Measurements from ENCODE around the gene LAMB2. TPM values are rescaled to one million over a fixed set of nuclear protein-coding genes. Genes with fewer than 3 reads are reported as not detected.

LAMB2 gene
- total and polyA plus RNA-seq, 2 of the 8 experiments (the other 6 are each of a cell fraction or from before 2014, with no cell fraction given): 112 to 153 TPM

DNA sequence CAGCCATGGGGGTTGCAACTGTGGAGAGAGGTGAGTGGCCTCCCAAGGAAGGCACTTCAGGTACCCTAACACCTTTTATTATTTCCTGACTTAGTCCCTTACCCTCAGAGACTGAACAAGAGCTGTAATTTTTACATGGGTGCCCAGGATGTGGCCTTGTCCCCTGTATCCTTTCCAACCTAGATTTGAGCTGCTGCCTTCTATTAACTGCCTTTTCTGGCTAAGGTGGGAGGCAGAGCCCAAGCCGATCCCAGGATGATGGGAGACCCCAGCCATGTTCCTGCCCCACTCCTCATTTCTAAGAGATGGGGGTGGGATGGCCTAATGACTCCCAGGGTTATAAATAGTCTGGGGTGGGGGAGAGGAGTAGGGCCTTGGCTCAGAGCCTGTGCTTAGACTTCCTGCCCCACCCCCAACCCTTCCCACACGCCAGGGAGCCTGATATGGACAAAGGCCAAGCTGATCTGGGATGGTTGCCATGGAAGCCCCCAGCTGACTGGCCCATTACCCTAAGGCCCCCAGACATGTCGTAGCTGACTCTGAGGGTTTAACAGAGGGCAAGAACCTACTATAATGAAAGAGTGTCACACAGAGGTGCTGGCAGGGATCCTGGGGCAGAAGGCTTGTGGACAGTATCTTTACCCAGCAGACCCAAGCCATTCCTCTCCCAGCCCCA is 40.4 kb upstream of the LAMB2 start:
- H3K27me3 ChIP-seq (replicated peaks in 1 of 4; ENCODE audit: control insufficient read depth in 3 of 4, extremely low read depth in 1 of 4, insufficient read depth in 3 of 4, low read length in 3 of 4): no peaks in the 10 kb centered on the region; a peak in 1 of 7 replicates
- peaks cover 0 to 22% (median 13%) of the 10 kb centered on the region in 4 experiments; a peak in 6 of 7 replicates for H3K4me1 ChIP-seq (replicated peaks in 1 of 4; ENCODE audit: control insufficient read depth in 3 of 4, insufficient read depth in 4 of 4, low read length in 3 of 4)
- H3K4ac ChIP-seq (replicated peaks; ENCODE audit: insufficient read length, low read depth, low read length): no peak overlapping the region
- no peak overlapping the region for H2BK15ac ChIP-seq (ENCODE audit: low read length)
- FAIRE-seq (no peak), DNase-seq (ENCODE audit: low read depth in 1 of 2, low spot score in 2 of 2) (peak in 1 of 2 experiments; percentile 56)
- peak overlapping the region; percentile 47 for H4K91ac ChIP-seq (replicated peaks; ENCODE audit: insufficient read length, low read length)
- H3K4me2 ChIP-seq (ENCODE audit: insufficient read depth in 1 of 2, low read depth in 2 of 2, low read length in 2 of 2): peak overlapping the region; percentile 64 to 92
- H3K9ac ChIP-seq (replicated peaks in 1 of 4; ENCODE audit: extremely low read depth in 1 of 4, low read depth in 3 of 4, low read length in 3 of 4): peak overlapping the region in 2 of 4 experiments; percentile 10 to 38; a peak in 3 of 7 replicates
- H4K5ac ChIP-seq (ENCODE audit: insufficient read length, low read depth, low read length): no peak overlapping the region
- H3K79me2 ChIP-seq (ENCODE audit: control insufficient read depth in 1 of 2, insufficient read depth in 2 of 2, low read length in 2 of 2): no peaks in the 10 kb centered on the region
- no peaks in the 10 kb centered on the region for H3K9me3 ChIP-seq (ENCODE audit: insufficient read depth in 2 of 2, low read depth in 1 of 2, low read length in 1 of 2)
- H3K18ac ChIP-seq (ENCODE audit: extremely low read depth, low read length): no peak overlapping the region
- POLR2A ChIA-PET (ENCODE audit: partially characterized antibody): interaction anchor here (0.6 to 1.2 kb wide), 7 partner anchors 9 to 142 kb away, joined by 3 read pairs; partner anchors contain the start of gene QRICH1
- H3K27ac ChIP-seq (ENCODE audit: low read depth, low read length): peak overlapping the region; percentile 21; the same call in 1 of the 2 replicates
- H4K8ac ChIP-seq (ENCODE audit: extremely low read depth, insufficient read depth, low read length): no peak overlapping the region; the same call in 1 of the 2 replicates
- H3K23ac ChIP-seq (ENCODE audit: insufficient read length): no peak overlapping the region
- H3K79me1 ChIP-seq (ENCODE audit: low read depth, low read length): no peaks in the 10 kb centered on the region
- H3K56ac ChIP-seq (replicated peaks; ENCODE audit: insufficient read length, low read depth, low read length): no peak overlapping the region
- peaks cover 7% of the 10 kb centered on the region for H3K23me2 ChIP-seq (ENCODE audit: low read depth, low read length)
- H3K4me3 ChIP-seq (ENCODE audit: extremely low read depth in 1 of 4, insufficient read depth in 2 of 4, low read depth in 3 of 4, low read length in 4 of 4): peak overlapping the region in 2 of 4 experiments; percentile 5 to 28; a peak in 3 of 8 replicates
- no peak overlapping the region for H2BK120ac ChIP-seq (replicated peaks; ENCODE audit: low read depth, low read length)
- H3K14ac ChIP-seq (ENCODE audit: insufficient read length): no peak overlapping the region
- 0 out of 4 replicates have a peak, but pooled peaks of 1 of the 2 experiments have one; percentile 43 for TF ChIP-seq SIN3A (conservative IDR thresholded peaks at IDR 0.05 in 1 of 2, IDR thresholded peaks at IDR 0.05 in 1 of 2; ENCODE audit: low read depth in 1 of 2, low read length in 2 of 2)
- TF ChIP-seq ASH2L (IDR thresholded peaks at IDR 0.05; ENCODE audit: low read length): peak; percentile 24
- TF ChIP-seq CTBP2 (IDR thresholded peaks at IDR 0.05; ENCODE audit: borderline replicate concordance, insufficient read depth, insufficient read length, low read length): no peak
- TF ChIP-seq SAP30 (IDR thresholded peaks at IDR 0.05; ENCODE audit: insufficient read depth, insufficient replicate concordance, low read length): no peak
- H4K20me1 ChIP-seq (replicated peaks in 1 of 2; ENCODE audit: control insufficient read depth in 1 of 2, insufficient read depth in 2 of 2, low read length in 2 of 2): no peaks in the 10 kb centered on the region
- WGBS, 2 experiments (ENCODE audit: extremely low coverage in 1 of 2, insufficient coverage in 1 of 2, insufficient read length in 1 of 2, insufficient replicate concordance in 2 of 2, low coverage in 1 of 2, low lambda C conversion rate in 2 of 2, missing lambda C conversion rate in 1 of 2): 68% methylated on average over 3 of the region's 3 CpGs; no CpG with 5 or more reads in 1 of the 2 experiments
- H3K36me3 ChIP-seq (ENCODE audit: control insufficient read depth in 2 of 4, insufficient read depth in 4 of 4, low read length in 3 of 4): no peaks in the 10 kb centered on the region
- H2BK12ac ChIP-seq (ENCODE audit: low read depth, low read length): peak overlapping the region; percentile 5; the same call in 1 of the 2 replicates
- no peak overlapping the region; the same call in 1 of the 2 replicates for H2BK5ac ChIP-seq (ENCODE audit: low read depth, low read length)
- no peak overlapping the region for H2BK20ac ChIP-seq (ENCODE audit: low read length)
- CTCF ChIA-PET (ENCODE audit: partially characterized antibody): interaction anchor here (0.7 to 1.8 kb wide), 7 partner anchors 14 to 105 kb away, joined by 3 to 5 read pairs (median 4); partner anchors contain the start of gene USP19
- no peak overlapping the region for H2AK5ac ChIP-seq (ENCODE audit: low read depth, low read length)
- H2AFZ ChIP-seq (ENCODE audit: low read length): no peak overlapping the region
